HepG2 (cell line): ENCODE measurements around the gene KIF3C. TPM values are rescaled to one million over a fixed set of nuclear protein-coding genes. Genes with fewer than 3 reads are reported as not detected.

Source experiments
- ELF4 ChIP-seq: sonication (generic); formaldehyde crosslinking; IDR thresholded peaks from 2 replicates; pipeline ENCODE4 v1.5.0; 2020; ENCODE audit warnings: missing genetic modification reagents, mild to moderate bottlenecking, moderate library complexity, borderline replicate concordance
- ERF ChIP-seq: IDR thresholded peaks from 2 replicates; pipeline ENCODE4 v1.6.1; 2018; ENCODE audit warnings: missing biosample characterization, missing genetic modification reagents
- ETS1 ChIP-seq: sonication (generic); formaldehyde crosslinking; IDR thresholded peaks from 2 replicates; pipeline ENCODE4 v1.4.0; 2020; ENCODE audit warnings: missing genetic modification reagents
- GFI1 ChIP-seq: sonication (generic); formaldehyde crosslinking; IDR thresholded peaks from 2 replicates; pipeline ENCODE4 v1.5.0; 2020; ENCODE audit warnings: missing genetic modification reagents, mild to moderate bottlenecking, borderline replicate concordance
- ISL2 ChIP-seq: sonication (generic); formaldehyde crosslinking; IDR thresholded peaks from 2 replicates; pipeline ENCODE4 v1.5.0; 2020; ENCODE audit warnings: missing genetic modification reagents
- KAT8 ChIP-seq: IDR thresholded peaks from 2 replicates; pipeline ENCODE4 v1.6.1; 2016; ENCODE audit warnings: missing genetic modification reagents, missing compliant biosample characterization
- KDM6A ChIP-seq: IDR thresholded peaks from 2 replicates; pipeline ENCODE4 v1.6.1; 2016; ENCODE audit warnings: low read depth
- RXRB ChIP-seq: IDR thresholded peaks from 2 replicates; pipeline ENCODE4 v1.6.1; 2016; ENCODE audit warnings: borderline replicate concordance, missing genetic modification reagents, missing compliant biosample characterization
- SKI ChIP-seq: fragments of 450-650 bp; IDR thresholded peaks from one replicate; pipeline ENCODE4 v1.6.1; 2018; ENCODE audit warnings: mild to moderate bottlenecking; ENCODE audit not compliant: partially characterized antibody
- STAG1 ChIP-seq: sonication (generic); formaldehyde crosslinking; IDR thresholded peaks from 2 replicates; pipeline ENCODE4 v1.4.0; 2020; ENCODE audit warnings: missing genetic modification reagents
- UBTF ChIP-seq: sonication (generic); formaldehyde crosslinking; IDR thresholded peaks from 2 replicates; pipeline ENCODE4 v1.4.0; 2020; ENCODE audit warnings: mild to moderate bottlenecking, missing genetic modification reagents
- ZNF329 ChIP-seq: sonication (generic); formaldehyde crosslinking; IDR thresholded peaks from 2 replicates; pipeline ENCODE4 v1.9.0; 2021; ENCODE audit warnings: low read depth, mild to moderate bottlenecking, missing genetic modification reagents
- ZNF350 ChIP-seq: sonication (generic); formaldehyde crosslinking; IDR thresholded peaks from 2 replicates; pipeline ENCODE4 v1.4.0; 2020; ENCODE audit warnings: mild to moderate bottlenecking, low read depth, missing genetic modification reagents, borderline replicate concordance
- ZNF616 ChIP-seq: sonication (generic); formaldehyde crosslinking; IDR thresholded peaks from 2 replicates; pipeline ENCODE4 v1.5.0; 2020; ENCODE audit warnings: low read depth, mild to moderate bottlenecking, missing genetic modification reagents
- ZNF646 ChIP-seq: sonication (generic); formaldehyde crosslinking; IDR thresholded peaks from 2 replicates; pipeline ENCODE4 v1.9.0; 2021; ENCODE audit warnings: mild to moderate bottlenecking, missing genetic modification reagents
- polyA plus RNA-seq, 8 experiments: library from polyadenylated mRNA; depleted of rRNA in 3 of 8; stranded (reverse) in 7 of 8; unstranded in 1 of 8; fragments of >200 nt; fragmentation: Illumina TruSeq in 4 of 8; extraction: Trizol in 4 of 8; gene quantifications; 2 replicates each; pipeline versions ENCODE4 v1.2.1 to v1.2.3, GENCODE V29; 2011 to 2016; ENCODE audit warnings: low read depth in 4 of 8, missing spikeins in 1 of 8, mixed read lengths in 1 of 8; ENCODE audit not compliant: insufficient read depth in 1 of 8
- total RNA-seq, 5 experiments: library from RNA; depleted of rRNA; stranded (reverse); fragments of >200 nt; fragmentation: Illumina TruSeq; extraction: Trizol; gene quantifications; 2 replicates each; pipeline ENCODE4 v1.2.3, GENCODE V29; 2016; ENCODE audit warnings: low read depth in 1 of 5
- TF ChIP-seq, protein P1 (sequence below): sonication (generic); formaldehyde crosslinking; IDR thresholded peaks from 2 replicates; pipeline ENCODE4 v1.5.0; 2020; ENCODE audit warnings: mild to moderate bottlenecking, missing genetic modification reagents
- TF ChIP-seq, protein P2 (sequence below): IDR thresholded peaks from 2 replicates; pipeline ENCODE4 v1.6.1; 2016; ENCODE audit warnings: mild to moderate bottlenecking

Gene KIF3C
- total and polyA plus RNA-seq, 2 of the 13 experiments (the other 11 are each of a cell fraction or from before 2014, with no cell fraction given): 3.6 to 4.9 TPM

- TF ChIP-seq ZNF646: no peak
- TF ChIP-seq UBTF (CRISPR knock-in tag): peak; percentile 24; the same call in 1 of the 2 replicates
- TF ChIP-seq, protein P1, sequence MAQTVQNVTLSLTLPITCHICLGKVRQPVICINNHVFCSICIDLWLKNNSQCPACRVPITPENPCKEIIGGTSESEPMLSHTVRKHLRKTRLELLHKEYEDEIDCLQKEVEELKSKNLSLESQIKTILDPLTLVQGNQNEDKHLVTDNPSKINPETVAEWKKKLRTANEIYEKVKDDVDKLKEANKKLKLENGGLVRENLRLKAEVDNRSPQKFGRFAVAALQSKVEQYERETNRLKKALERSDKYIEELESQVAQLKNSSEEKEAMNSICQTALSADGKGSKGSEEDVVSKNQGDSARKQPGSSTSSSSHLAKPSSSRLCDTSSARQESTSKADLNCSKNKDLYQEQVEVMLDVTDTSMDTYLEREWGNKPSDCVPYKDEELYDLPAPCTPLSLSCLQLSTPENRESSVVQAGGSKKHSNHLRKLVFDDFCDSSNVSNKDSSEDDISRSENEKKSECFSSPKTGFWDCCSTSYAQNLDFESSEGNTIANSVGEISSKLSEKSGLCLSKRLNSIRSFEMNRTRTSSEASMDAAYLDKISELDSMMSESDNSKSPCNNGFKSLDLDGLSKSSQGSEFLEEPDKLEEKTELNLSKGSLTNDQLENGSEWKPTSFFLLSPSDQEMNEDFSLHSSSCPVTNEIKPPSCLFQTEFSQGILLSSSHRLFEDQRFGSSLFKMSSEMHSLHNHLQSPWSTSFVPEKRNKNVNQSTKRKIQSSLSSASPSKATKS (CRISPR knock-in tag): no peak
- TF ChIP-seq ETS1 (CRISPR knock-in tag): no peak
- TF ChIP-seq, protein P2, sequence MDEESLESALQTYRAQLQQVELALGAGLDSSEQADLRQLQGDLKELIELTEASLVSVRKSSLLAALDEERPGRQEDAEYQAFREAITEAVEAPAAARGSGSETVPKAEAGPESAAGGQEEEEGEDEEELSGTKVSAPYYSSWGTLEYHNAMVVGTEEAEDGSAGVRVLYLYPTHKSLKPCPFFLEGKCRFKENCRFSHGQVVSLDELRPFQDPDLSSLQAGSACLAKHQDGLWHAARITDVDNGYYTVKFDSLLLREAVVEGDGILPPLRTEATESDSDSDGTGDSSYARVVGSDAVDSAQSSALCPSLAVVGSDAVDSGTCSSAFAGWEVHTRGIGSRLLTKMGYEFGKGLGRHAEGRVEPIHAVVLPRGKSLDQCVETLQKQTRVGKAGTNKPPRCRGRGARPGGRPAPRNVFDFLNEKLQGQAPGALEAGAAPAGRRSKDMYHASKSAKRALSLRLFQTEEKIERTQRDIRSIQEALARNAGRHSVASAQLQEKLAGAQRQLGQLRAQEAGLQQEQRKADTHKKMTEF: no peak
- TF ChIP-seq GFI1: no peak
- no peak for TF ChIP-seq ZNF350 (CRISPR knock-in tag)
- TF ChIP-seq KAT8: no peak
- TF ChIP-seq ERF (CRISPR knock-in tag): no peak
- no peak for TF ChIP-seq SKI
- no peak for TF ChIP-seq KDM6A (CRISPR knock-in tag)
- no peak for TF ChIP-seq RXRB (CRISPR knock-in tag)
- TF ChIP-seq ISL2 (CRISPR knock-in tag): no peak
- no peak for TF ChIP-seq STAG1
- TF ChIP-seq ELF4: no peak
- TF ChIP-seq ZNF616: no peak
- TF ChIP-seq ZNF329 (CRISPR knock-in tag): no peak
Observed at GRCh38 chr2:25954199-25954752, 28.0 kb downstream of the KIF3C start (continued).
